Nucleus accumbens (tissue), 56 donors: ENCODE data around the gene RNLS.
A peak's percentile ranks its signal among the peaks of the same experiment; 100 is the strongest.

Experiments used
- DNase-seq, 56 donors: peaks; one replicate each; lab custom pipeline; 2025; lab: John Stamatoyannopoulos, UW

RNLS gene

DNA sequence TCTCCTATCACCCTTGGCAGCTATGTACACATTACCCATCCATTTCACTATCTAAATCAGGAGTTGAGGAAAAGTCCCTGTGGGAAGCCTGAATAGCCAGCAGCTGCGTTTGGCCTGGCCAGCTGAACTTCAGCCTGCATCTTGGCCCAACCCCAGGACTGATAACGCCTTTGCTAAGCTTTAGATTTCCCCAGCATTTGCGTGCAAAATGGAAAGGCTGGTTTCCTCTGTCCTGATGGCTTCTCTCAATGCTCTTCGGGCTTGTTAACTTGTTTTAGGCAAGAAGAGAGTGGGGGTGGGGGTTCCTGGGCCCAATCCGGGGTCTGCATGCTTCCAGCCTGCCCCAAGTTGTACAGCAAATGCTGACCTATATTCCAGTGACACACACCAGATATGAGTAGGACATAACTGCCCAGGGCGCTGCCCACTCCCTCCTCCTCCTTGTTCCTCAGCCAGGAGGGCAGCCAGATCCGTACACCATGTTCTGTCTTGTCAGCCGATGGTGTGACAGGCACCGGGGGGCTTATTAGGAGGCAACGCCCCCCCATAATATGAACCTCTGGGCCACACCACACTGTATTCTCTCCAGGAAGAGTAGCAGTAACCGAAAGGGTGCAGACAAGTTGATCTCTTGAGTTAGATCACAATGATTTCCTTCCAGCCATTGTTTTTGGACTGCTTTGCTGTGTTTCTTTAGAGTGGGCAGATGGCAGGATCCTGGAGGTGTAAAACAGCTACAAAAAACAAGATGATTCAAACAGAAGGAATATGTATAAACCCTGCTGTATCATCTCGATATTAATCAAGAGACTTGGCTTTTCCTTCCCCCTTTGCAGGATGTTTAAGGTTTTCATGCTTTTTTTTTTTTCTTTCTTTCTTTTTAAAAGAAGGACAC is 339.0 kb downstream of the RNLS start:
- no peak for DNase-seq

DNA sequence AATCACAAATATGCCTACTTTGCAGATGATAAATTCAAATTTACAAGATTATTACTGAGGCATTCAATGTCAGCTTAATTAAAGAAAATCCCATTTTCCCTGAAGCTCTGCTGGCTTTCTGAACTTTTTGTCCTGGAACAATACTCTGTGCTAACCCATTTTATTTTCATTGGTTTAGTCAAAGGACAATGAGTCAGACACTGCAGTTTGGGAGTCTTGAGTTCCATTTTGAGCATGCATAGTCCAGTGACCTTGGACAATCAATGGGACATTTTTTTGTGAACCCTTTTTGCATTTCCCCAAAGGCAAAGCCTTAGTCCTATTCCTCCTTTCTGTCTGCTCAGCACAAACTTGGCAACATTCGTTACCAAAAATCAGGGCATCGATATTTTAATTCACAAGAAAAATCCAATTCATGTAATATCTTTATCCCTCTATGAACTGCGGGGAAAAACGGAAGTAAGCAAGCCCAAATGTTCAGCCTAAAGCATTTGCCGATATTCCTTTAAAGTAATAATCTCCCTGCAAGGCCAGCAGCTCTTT is 339.8 kb downstream of the RNLS start:
- DNase-seq: no peak

DNA sequence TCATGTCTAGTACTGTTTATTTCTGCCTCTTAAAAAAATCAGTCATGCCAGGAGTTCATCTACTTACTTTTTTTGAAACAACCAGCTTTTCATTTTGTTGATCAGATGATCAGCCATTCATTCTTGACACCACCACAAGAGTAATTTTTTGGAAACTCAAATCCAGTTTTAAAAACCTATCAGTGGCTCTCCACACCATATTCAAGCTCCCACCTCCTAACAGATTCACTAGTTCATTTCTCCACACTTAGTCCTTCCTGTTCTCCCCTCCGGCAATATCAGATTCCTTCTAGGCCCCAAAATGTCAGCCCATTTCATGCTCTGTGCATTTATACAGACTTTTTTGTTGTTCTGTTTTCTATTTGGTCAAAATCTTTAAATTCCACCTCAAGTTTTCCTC is 341.6 kb downstream of the RNLS start:
- no peak for DNase-seq

DNA sequence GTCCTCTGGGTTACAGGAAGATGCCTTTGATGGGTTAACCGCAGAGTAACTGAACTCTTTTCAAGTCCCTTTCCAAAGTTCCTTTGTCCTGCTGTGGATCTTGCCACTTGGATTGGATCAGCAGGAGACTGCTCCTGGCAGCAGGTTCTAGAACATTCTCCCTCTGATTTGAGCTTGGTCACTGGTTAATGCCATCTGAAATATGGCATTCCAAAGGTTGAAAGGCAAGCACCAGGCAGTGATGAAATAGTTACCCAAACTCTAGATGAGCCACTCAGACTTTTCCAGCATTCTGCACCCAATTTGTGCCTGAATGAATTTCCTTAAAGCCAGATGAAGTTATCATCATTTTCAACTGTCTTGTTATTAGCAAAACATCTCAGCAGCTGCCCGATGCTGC is 343.9 kb downstream of the RNLS start:
- DNase-seq: no peak

DNA sequence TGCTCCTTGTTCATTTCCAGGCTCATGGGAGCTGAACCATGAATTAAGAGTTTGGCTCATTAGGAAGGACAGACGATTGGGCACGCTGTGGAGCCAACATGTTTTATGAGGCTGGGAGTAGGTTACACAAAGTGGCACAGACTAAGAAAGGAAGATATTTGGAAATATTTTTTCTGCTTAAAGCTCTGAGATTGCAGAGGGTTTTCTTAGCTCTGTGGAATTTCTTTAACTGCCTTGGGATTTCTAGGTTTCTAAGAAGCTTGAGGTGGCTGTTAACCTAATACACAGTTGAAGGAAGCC is 344.6 kb downstream of the RNLS start:
- no peak for DNase-seq

DNA sequence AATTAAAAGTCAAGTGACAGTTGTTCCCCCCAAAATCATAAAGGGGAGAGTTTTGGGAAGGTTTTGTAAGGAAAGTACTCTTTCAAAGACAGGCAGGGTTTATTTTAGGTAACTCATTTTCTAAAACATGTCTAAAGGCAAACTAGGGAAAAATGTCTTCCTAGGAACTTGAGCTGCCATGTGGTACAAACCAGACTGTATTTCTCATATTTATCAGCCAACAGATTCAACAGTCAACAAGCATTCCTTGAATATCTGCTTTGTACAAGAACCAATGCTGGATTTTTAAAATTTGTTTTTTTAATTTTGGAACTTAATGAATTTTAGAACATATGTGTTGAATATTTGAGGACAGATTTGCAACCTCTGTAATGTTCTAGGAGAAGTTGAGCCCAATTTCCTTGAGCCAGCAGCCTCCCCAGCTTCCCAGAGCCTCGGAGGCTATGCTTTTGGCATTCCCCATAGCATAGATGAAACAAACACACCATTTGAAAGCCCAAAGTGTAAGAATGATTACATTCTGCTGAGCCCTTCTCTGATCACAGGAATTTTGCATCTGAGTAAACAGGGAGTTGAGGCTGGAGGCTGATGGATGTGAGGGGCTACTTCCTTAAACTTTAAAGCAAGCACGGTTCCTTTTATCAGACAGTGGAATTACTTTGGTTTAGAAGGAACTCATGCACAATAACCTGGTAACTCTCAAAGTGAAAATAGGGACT is 345.1 kb downstream of the RNLS start:
- DNase-seq: no peak

DNA sequence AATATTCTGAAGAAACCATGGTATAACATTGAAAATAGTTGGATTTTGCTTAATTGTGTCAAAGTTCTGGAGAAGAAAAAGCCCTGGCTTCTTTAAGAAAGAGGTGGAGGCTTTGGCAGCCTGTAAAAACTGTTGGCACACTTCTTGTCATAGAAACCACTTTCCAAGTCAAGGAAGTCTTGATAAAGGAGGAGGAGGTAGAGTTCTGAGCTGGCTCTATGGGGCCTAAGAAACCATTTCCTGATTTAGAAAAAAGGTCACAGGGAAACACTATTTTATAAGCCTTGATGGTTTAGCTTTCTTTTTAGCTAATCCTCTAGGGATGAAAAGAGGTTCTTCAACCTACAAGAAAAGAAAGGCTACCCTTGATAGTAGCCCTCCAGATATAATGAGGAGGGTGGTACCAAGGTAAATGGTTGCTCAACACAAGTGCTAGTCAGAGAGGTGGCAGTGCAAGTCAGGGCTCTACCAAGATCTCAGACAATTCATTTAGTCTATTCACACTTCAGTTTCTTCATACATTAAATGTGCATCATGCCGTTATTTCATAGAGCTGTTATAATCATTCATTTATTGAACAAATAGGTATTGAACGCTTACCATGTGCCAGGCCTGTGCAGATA is 346.9 kb downstream of the RNLS start:
- no peak for DNase-seq

DNA sequence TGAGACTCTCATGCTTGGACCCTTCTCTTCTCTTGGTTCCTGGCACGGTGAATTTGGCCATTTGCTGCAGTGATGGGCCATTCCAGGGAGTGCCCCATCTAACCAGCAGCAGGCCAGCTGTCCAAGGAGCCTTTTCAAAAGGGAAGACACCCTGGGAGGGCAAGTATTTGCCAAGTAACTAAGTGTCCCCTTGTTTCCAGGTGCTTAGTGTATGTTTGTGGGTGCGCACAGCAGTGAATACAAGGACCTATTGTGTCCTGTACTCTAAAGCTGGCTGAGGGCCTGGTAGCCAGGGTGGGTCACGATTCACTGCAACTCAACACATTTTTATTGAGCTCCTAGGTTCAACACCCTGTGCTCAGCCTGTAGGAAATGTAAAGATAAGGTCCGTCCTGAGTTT is 348.8 kb downstream of the RNLS start:
- DNase-seq: peak in 7 of 56 donors; percentile 1 to 20 (median 11)

DNA sequence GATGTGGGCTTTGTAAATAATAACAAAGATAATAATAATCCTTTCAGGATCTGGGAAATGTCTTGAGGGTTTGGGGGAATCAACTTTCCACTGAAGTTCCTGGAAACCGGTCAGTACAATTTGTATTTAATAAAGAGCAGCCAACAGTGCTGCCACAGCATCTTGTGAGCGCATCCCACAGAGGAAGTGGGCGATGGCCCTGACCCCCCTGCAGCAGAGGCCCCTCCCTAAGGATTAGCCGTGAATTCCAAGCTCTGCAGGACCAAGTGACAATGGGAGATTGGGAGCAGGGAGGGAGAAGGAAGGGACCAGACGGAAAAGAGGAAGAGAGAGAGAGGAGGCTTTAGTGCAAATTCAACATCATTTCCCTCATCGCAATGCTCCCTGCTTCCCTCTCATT is 349.2 kb downstream of the RNLS start:
- no peak for DNase-seq

DNA sequence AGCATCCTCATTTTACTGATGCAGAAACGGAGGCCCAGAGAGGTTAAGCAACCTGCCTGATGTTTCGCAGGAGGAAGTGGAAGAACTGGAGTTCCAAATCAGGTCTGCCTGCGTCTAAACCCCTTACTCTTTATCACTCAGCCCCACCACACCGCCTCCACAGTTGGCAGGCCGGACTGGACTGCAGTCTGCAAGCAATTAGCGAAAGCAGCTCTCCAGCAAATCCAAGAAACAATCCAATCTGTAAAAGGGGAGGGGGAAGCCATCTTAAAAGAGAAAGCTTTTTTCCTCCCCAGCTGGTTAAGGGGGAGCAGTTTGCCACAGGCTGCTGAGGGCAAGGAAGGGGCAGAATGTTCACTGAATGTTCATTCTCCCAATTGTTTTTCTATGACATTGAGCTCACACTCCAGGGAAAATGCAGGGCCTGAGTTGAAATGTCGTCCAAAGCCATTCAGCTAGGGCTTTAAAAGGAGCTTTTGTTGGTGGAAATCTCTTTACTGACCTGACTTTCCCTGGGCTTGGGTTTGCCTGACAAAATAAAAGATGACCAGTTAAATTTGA is 350.1 kb downstream of the RNLS start:
- peak in 5 of 56 donors; percentile 11 to 26 (median 16) for DNase-seq

DNA sequence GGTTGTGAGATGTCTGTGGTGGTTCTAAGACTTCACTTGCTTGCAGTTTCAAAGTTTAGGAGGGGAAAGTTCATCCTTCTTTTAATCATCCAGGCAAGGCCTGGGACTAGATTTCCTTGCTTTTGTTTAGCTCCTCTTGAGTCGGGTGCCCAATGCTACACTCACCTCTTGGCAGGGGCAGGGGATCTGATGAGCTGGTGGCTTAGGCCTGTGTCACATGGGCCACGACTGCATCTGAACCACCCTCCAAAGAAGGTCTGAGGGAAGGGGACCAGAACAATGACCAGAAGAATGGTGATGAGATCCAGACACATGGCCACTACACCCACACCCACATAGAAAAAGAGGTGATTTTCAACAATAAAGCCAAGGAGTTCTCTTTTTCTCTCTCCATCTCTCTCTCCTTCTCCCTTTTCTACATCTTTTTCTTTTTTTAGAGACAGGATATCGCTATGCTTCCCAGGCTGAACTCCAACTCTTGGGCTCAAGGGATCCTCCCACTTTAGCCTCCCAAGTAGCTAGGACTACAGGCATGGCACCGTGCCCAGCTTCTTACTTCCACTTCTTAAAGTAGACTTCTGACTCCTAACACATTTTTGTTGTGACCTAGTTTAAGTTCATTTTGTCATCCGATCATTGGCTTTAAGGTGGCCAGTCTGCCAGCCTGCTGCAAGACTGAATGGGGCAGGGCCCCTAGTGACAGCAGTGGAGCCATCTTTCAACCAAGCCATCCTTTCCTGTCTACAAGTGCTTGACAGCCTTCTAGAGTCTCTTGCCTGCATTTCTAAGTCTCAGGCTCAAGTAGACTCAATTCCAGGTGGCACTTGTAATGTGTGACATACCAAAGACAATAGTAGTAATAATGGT is 350.9 kb downstream of the RNLS start:
- DNase-seq: peak in 3 of 56 donors; percentile 12 to 24 (median 20)

DNA sequence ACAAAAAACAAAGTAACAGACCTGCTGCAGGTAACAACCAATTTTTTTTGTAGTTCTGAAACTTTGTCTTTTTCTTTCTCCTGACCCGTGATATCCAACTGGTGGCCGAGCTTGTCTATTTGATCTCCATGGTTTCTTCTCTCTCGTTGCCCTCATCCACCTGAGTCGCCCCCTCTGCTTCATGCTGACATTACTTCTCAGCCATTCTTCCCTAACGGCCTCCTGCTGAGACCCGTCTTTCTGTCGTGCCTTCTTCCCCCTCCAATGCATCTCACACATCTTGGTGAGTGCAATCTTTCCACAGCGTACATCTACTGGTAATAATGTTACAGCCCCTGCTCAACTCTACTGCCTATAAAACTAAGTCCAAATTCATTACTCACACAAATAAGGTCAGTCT is 352.9 kb downstream of the RNLS start:
- DNase-seq: no peak

DNA sequence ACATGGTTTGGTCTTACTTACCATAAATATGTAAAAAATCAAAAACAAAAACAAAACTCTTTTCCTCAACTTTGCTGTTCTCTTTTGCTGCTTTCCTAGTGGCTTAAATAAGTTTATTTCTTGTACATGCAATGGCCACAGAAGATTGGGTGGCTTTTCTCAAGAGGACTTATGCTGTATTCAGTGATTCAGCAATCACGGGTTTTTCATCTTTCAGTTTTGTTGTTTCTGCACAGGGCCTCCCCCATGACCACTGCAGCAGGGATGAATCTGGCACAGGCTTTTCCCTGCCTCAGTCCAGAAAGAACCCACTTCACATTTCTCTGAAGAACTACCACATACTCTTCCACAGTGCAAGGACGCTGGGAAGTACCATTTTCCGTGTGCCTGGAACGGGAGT is 355.0 kb downstream of the RNLS start:
- no peak for DNase-seq

DNA sequence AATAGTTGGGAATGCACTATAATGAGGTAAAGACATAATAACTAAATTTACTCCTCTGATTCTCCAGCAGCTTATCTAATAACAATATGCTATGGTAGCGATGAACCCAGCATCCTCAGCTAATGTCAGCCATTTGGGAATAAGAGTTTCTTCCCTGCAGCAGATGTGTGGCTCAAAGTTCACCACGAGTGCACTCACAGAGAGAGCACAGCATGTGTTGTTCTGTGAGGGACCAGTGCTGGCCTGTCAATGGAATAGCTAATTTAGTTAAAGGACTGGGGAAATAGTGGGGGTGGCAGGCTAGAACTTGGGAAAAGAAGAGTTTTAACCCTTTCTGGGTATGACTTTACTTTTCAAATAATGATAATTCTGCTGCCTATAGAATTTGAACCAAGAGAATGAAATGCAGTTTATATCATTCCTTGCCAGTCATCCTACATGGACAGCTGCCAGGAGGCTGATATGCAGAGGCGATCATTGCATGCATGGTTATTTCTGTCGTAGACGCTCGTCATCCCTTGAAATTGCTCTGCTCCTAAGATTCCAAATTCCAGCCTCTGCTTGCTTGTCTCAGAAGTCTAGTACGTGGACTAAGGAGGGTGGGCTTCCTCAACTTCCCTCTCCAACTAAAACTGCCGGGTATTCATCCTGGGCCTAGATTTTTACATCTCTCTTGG is 355.6 kb downstream of the RNLS start:
- DNase-seq: no peak

DNA sequence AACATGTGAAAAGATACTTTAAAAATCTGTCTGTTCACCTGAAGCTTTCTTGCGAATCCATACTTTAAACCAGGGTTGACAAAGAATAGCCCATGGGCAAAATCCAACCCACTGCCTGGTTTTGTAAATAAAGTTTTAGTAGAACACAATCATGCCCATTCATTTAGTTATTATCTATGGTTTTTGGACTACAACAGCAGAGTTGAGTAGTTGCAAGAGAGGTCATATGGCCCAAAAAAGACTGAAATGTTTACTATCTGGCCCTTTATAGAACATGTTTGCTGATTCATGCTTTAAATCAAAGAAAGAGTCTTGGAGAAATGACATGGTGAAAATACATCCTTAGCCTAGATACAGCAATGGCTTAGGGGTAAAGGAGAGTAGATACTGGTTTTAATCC is 356.2 kb downstream of the RNLS start:
- no peak for DNase-seq

DNA sequence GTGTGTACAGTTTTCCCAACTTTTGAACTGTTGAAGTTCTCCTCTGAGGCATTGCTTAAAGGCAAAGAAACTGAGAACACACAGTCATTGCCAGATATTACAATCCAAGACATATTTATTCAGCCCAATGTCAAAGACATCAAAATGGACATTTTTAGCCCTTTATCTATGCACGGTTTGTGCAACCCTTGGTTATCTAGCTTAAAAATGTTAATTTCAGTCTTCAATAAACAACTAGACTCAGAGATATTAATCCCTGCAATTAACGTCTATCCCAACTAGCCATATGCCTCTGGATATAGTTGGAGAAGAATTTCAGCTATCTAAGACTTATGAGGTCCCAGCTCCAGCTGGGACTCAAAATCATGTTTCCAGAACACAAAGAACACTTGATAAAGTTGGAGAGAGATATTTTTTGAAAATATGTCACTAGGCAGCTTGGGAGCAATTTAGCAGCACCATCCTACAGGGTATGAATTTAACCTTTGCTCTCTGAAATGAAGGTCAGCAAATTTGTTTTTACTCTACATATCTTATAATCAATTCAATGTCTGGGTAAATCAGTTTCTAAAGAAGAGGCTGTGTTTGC is 357.0 kb downstream of the RNLS start:
- DNase-seq: no peak
